H1 (cell line): Measurements from ENCODE around the gene HACD4. TPM values are rescaled to one million over a fixed set of nuclear protein-coding genes. Genes with fewer than 3 reads are reported as not detected.

ENCODE experiments used
- CTCF ChIA-PET: fragments of 300-600 bp; sonication (Branson Sonifier 250); formaldehyde crosslinking; loops from one replicate; lab custom pipeline; 2021; ENCODE audit not compliant: partially characterized antibody; lab: Charles Lee
- POLR2A ChIA-PET: fragments of 300-600 bp; sonication (Branson Sonifier 250); formaldehyde crosslinking; loops from one replicate; lab custom pipeline; 2021; ENCODE audit warnings: inconsistent platforms; ENCODE audit not compliant: partially characterized antibody; lab: Charles Lee
- DNase-seq, 2 experiments: peaks; one replicate each; pipeline versions ENCODE4 v3.0.0 to v3.0.0-alpha.2; 2010 to 2022; ENCODE audit warnings: low spot score in 2 of 2, low read depth in 1 of 2, mixed read lengths in 1 of 2
- FAIRE-seq: peaks from 2 replicates; lab custom pipeline; 2011; peaks lifted over from hg19 to GRCh38; lab: Jason Lieb, UNC
- H2AFZ ChIP-seq: 2 replicates; pipeline ENCODE4 v1.8.1; 2012; ENCODE audit warnings: low read length, inconsistent platforms
- H2AK5ac ChIP-seq: 2 replicates; pipeline ENCODE4 v1.6.1; 2013; ENCODE audit warnings: low read depth, low read length
- H2BK120ac ChIP-seq: replicated peaks from 2 replicates; pipeline ENCODE3; 2013; ENCODE audit warnings: low read depth, low read length, inconsistent platforms
- H2BK12ac ChIP-seq: 2 replicates; pipeline ENCODE4 v1.6.1; 2013; ENCODE audit warnings: low read depth, low read length
- H2BK15ac ChIP-seq: 2 replicates; pipeline ENCODE4 v1.6.1; 2013; ENCODE audit warnings: low read length
- H2BK20ac ChIP-seq: 2 replicates; pipeline ENCODE4 v1.6.1; 2013; ENCODE audit warnings: low read length
- H2BK5ac ChIP-seq: 2 replicates; pipeline ENCODE4 v1.6.1; 2013; ENCODE audit warnings: low read depth, low read length
- H3K14ac ChIP-seq: 2 replicates; pipeline ENCODE4 v1.6.1; 2013; ENCODE audit warnings: inconsistent platforms; ENCODE audit not compliant: insufficient read length
- H3K18ac ChIP-seq: 2 replicates; pipeline ENCODE4 v1.6.1; 2013; ENCODE audit warnings: low read length; ENCODE audit errors: extremely low read depth
- H3K23ac ChIP-seq: 2 replicates; pipeline ENCODE4 v1.6.1; 2013; ENCODE audit warnings: inconsistent platforms; ENCODE audit not compliant: insufficient read length
- H3K23me2 ChIP-seq: 2 replicates; pipeline ENCODE4 v1.6.1; 2013; ENCODE audit warnings: low read depth, low read length
- H3K27ac ChIP-seq: 2 replicates; pipeline ENCODE4 v1.6.1; 2011; ENCODE audit warnings: low read depth, low read length, inconsistent platforms
- H3K27me3 ChIP-seq, 4 experiments: replicated peaks in 1 of 4; 1 replicate in 1 of 4; 2 replicates in 3 of 4; pipeline versions ENCODE4 v1.6.1 to v1.8.1; 2011 to 2013; ENCODE audit warnings: low read length in 3 of 4, mild to moderate bottlenecking in 3 of 4, inconsistent platforms in 2 of 4, mixed read lengths in 2 of 4, moderate library complexity in 1 of 4; ENCODE audit not compliant: control insufficient read depth in 3 of 4, insufficient read depth in 3 of 4; ENCODE audit errors: extremely low read depth in 1 of 4
- H3K36me3 ChIP-seq, 4 experiments: 2 replicates each; pipeline versions ENCODE4 v1.6.1 to v1.8.1; 2011 to 2013; ENCODE audit warnings: mild to moderate bottlenecking in 4 of 4, low read length in 3 of 4, moderate library complexity in 2 of 4, control low read depth in 1 of 4, inconsistent platforms in 1 of 4; ENCODE audit not compliant: insufficient read depth in 4 of 4, control insufficient read depth in 2 of 4
- H3K4ac ChIP-seq: replicated peaks from 2 replicates; pipeline ENCODE3; 2013; ENCODE audit warnings: low read length, low read depth, mixed read lengths, inconsistent platforms; ENCODE audit not compliant: insufficient read length
- H3K4me1 ChIP-seq, 4 experiments: replicated peaks in 1 of 4; 1 replicate in 1 of 4; 2 replicates in 3 of 4; pipeline versions ENCODE4 v1.6.1 to v1.8.1; 2011 to 2013; ENCODE audit warnings: low read length in 3 of 4, inconsistent platforms in 2 of 4, mixed read lengths in 1 of 4; ENCODE audit not compliant: insufficient read depth in 4 of 4, control insufficient read depth in 3 of 4
- H3K4me2 ChIP-seq, 2 experiments: 2 replicates each; pipeline versions ENCODE4 v1.6.1 to v1.8.1; 2011 to 2013; ENCODE audit warnings: low read depth in 2 of 2, low read length in 2 of 2, control low read depth in 1 of 2, inconsistent platforms in 1 of 2, mild to moderate bottlenecking in 1 of 2; ENCODE audit not compliant: insufficient read depth in 1 of 2
- H3K4me3 ChIP-seq, 4 experiments: fragments of 200-600, 300-600 bp in 1 of 4; sonication (generic), shearing (Covaris generic), sonication (Bioruptor Twin) in 1 of 4; 2 replicates each; pipeline versions ENCODE4 v1.5.1 to v1.8.1; 2011 to 2016; ENCODE audit warnings: low read length in 4 of 4, low read depth in 3 of 4, control low read depth in 2 of 4, inconsistent platforms in 2 of 4, mild to moderate bottlenecking in 2 of 4, mixed read lengths in 1 of 4, moderate library complexity in 1 of 4; ENCODE audit not compliant: insufficient read depth in 2 of 4; ENCODE audit errors: extremely low read depth in 1 of 4
- H3K56ac ChIP-seq: replicated peaks from 2 replicates; pipeline ENCODE3; 2013; ENCODE audit warnings: low read depth, mild to moderate bottlenecking, mixed read lengths, low read length, inconsistent platforms; ENCODE audit not compliant: insufficient read length
- H3K79me1 ChIP-seq: 2 replicates; pipeline ENCODE4 v1.6.1; 2013; ENCODE audit warnings: low read depth, low read length, control low read depth
- H3K79me2 ChIP-seq, 2 experiments: 2 replicates each; pipeline versions ENCODE4 v1.6.1 to v1.8.1; 2012 to 2013; ENCODE audit warnings: low read length in 2 of 2, mild to moderate bottlenecking in 2 of 2, inconsistent platforms in 1 of 2; ENCODE audit not compliant: insufficient read depth in 2 of 2, control insufficient read depth in 1 of 2
- H3K9ac ChIP-seq, 4 experiments: replicated peaks in 1 of 4; 1 replicate in 1 of 4; 2 replicates in 3 of 4; pipeline versions ENCODE4 v1.6.1 to v1.8.1; 2011 to 2013; ENCODE audit warnings: low read depth in 3 of 4, low read length in 3 of 4, control low read depth in 2 of 4, mild to moderate bottlenecking in 2 of 4, moderate library complexity in 2 of 4, inconsistent platforms in 1 of 4; ENCODE audit errors: extremely low read depth in 1 of 4
- H3K9me3 ChIP-seq, 2 experiments: 2 replicates each; pipeline versions ENCODE4 v1.6.1 to v1.8.1; 2012 to 2013; ENCODE audit warnings: mild to moderate bottlenecking in 2 of 2, moderate library complexity in 2 of 2, control low read depth in 1 of 2, inconsistent platforms in 1 of 2, low read depth in 1 of 2, low read length in 1 of 2, mixed read lengths in 1 of 2; ENCODE audit not compliant: insufficient read depth in 2 of 2
- H4K20me1 ChIP-seq, 2 experiments: replicated peaks in 1 of 2; 2 replicates each; pipeline versions ENCODE3 to v1.8.1; 2011 to 2013; ENCODE audit warnings: inconsistent platforms in 2 of 2, low read length in 2 of 2, mild to moderate bottlenecking in 1 of 2; ENCODE audit not compliant: insufficient read depth in 2 of 2, control insufficient read depth in 1 of 2
- H4K5ac ChIP-seq: 2 replicates; pipeline ENCODE4 v1.6.1; 2013; ENCODE audit warnings: low read length, low read depth, mixed read lengths, inconsistent platforms; ENCODE audit not compliant: insufficient read length
- H4K8ac ChIP-seq: 2 replicates; pipeline ENCODE4 v1.8.0; 2013; ENCODE audit warnings: mild to moderate bottlenecking, moderate library complexity, low read length, inconsistent platforms; ENCODE audit not compliant: insufficient read depth; ENCODE audit errors: extremely low read depth
- H4K91ac ChIP-seq: replicated peaks from 2 replicates; pipeline ENCODE3; 2013; ENCODE audit warnings: low read length, mixed read lengths, inconsistent platforms; ENCODE audit not compliant: insufficient read length
- CBX5 ChIP-seq: fragments of 300-800, 300-1000 bp; sonication (generic); IDR thresholded peaks from 2 replicates; pipeline ENCODE4 v1.7.1; 2016; ENCODE audit warnings: antibody characterized with exemption, low read length, low read depth
- CTBP2 ChIP-seq: IDR thresholded peaks from 2 replicates; pipeline ENCODE4 v1.7.0; 2011; ENCODE audit warnings: borderline replicate concordance, mild to moderate bottlenecking, moderate library complexity, mixed read lengths, low read length; ENCODE audit not compliant: insufficient read depth, insufficient read length
- FOSL1 ChIP-seq: IDR thresholded peaks from 2 replicates; pipeline ENCODE4 v1.6.1; 2011; ENCODE audit warnings: mild to moderate bottlenecking, low read depth, low read length, moderate library complexity; ENCODE audit not compliant: insufficient read depth
- SP1 ChIP-seq: IDR thresholded peaks from 2 replicates; pipeline ENCODE4 v1.6.1; 2011; ENCODE audit warnings: low read depth, low read length
- TAF7 ChIP-seq: optimal IDR thresholded peaks from 2 replicates; pipeline ENCODE3; 2011; ENCODE audit warnings: low read depth, mild to moderate bottlenecking, inconsistent platforms, low read length, moderate library complexity, borderline replicate concordance
- YY1 ChIP-seq: IDR thresholded peaks from 2 replicates; pipeline ENCODE4 v1.6.1; 2011; ENCODE audit warnings: low read depth, mild to moderate bottlenecking, low read length
- WGBS, 2 experiments: shearing (Covaris generic) in 1 of 2; methylation state at CpG; one replicate each; pipeline versions ENCODE4 v1.1.6 to v1.1.7; 2013 to 2015; ENCODE audit warnings: low lambda C conversion rate in 2 of 2, mixed read lengths in 2 of 2, inconsistent platforms in 1 of 2, low coverage in 1 of 2, missing lambda C conversion rate in 1 of 2; ENCODE audit not compliant: insufficient replicate concordance in 2 of 2, insufficient coverage in 1 of 2, insufficient read length in 1 of 2; ENCODE audit errors: extremely low coverage in 1 of 2, missing lambda C conversion rate in 1 of 2; 5-methylcytosine and 5-hydroxymethylcytosine counted together
- polyA plus RNA-seq, 7 experiments: library from polyadenylated mRNA; depleted of rRNA in 3 of 7; stranded (reverse) in 5 of 7; unstranded in 2 of 7; fragments of >200 nt in 5 of 7; fragments of 200-250 nt in 2 of 7; gene quantifications; 1 replicate in 5 of 7; 2 replicates in 1 of 7; 4 replicates in 1 of 7; pipeline versions ENCODE4 v1.2.1 to v1.2.3, GENCODE V29; 2011 to 2013; ENCODE audit warnings: missing spikeins in 2 of 7, mixed read lengths in 2 of 7
- total RNA-seq: library from RNA; stranded (reverse); fragmentation: NEBNext Ultra II Directional; extraction: Animal tissue kit (Norgen Biotek cat#: 25700); gene quantifications from 2 replicates; pipeline ENCODE4 v1.2.1, GENCODE V29; 2021

Gene HACD4
- total and polyA plus RNA-seq, 2 of the 8 experiments (the other 6 are each of a cell fraction or from before 2014, with no cell fraction given): 0.65 to 0.86 TPM

GRCh38 chr9:20988671-20989315, 42.6 kb downstream of the HACD4 start:
- Histone ChIP-seq H3K14ac (no peak overlapping the region), H4K91ac (no peak overlapping the region), H4K5ac (no peak overlapping the region), H2AFZ (no peak overlapping the region), H4K8ac (no peak overlapping the region), H3K27me3 (no peaks in the 10 kb centered on the region), H2BK12ac (no peak overlapping the region), H2BK120ac (no peak overlapping the region), H2AK5ac (no peak overlapping the region), H3K9me3 (no peaks in the 10 kb centered on the region), H2BK5ac (no peak overlapping the region), H3K18ac (no peak overlapping the region), H3K4me1 (peaks cover 0 to 2% (median 0%) of the 10 kb centered on the region in 4 experiments; a peak in 1 of 7 replicates), H3K56ac (no peak overlapping the region), H3K36me3 (peaks cover 2 to 24% (median 11%) of the 10 kb centered on the region in 4 experiments; a peak in 6 of 8 replicates), H4K20me1 (no peaks in the 10 kb centered on the region), H3K23me2 (no peaks in the 10 kb centered on the region), H3K79me2 (no peaks in the 10 kb centered on the region), H3K27ac (no peak overlapping the region), H2BK15ac (no peak overlapping the region), H3K4me2 (no peak overlapping the region), H2BK20ac (no peak overlapping the region), H3K4me3 (no peak overlapping the region), H3K9ac (no peak overlapping the region), H3K79me1 (no peaks in the 10 kb centered on the region), H3K23ac (no peak overlapping the region), H3K4ac (no peak overlapping the region)
- no peak for FAIRE-seq
- ChIA-PET CTCF (interaction anchor here (0.8 to 1.1 kb wide), 2 partner anchors 10 to 41 kb away, joined by 3 read pairs; no protein-coding TSS in a partner anchor), POLR2A (no interaction called here)
- 55% methylated on average over 3 of the region's 3 CpGs; no CpG with 5 or more reads in 1 of the 2 experiments for WGBS, 2 experiments
- DNase-seq: no peak
- TF ChIP-seq YY1 (no peak), CTBP2 (no peak), CBX5 (no peak), TAF7 (no peak), FOSL1 (no peak), SP1 (no peak)
